ENCODE measurements around the gene SYCE1.

Gene SYCE1

GRCh38 chr10:133509700-133510099 is 55.7 kb downstream of the SYCE1 start:
- DNase-seq (ENCODE audit: low read depth): no peak
- no peak for TF ChIP-seq CTCF (IDR thresholded peaks at IDR 0.05; ENCODE audit: insufficient read depth, low read depth, low read length, missing control alignments)
- H3K4me3 ChIP-seq (ENCODE audit: low read depth, low read length): no peak overlapping the region

All from GM12865 (cell line).